ENCODE results near the gene KIAA0040.

KIAA0040 gene

DNA sequence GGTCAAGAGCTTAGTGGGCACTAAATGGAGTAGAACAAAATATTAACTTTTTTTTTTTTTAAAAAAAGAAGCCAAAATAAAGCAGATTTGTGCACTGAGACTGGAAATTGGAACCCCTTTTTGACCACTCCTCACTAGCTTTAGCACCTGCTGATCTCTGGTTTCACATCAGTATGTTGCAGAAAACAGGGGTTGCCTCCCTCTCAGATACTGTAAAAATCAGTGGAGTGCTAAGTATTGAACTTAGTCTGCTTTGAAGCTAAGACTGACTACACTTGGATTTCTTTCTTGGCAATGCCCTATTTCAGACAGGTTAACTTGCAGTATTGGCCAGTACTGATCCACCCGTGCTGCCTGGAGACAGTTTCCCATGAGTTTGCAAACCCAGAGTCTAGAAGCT, 2.7 kb upstream of the KIAA0040 start:
- H3K27me3 ChIP-seq (ENCODE audit: insufficient read depth, low read length, poor library complexity, severe bottlenecking): no peaks in the 10 kb centered on the region
- no peaks in the 10 kb centered on the region for H3F3A ChIP-seq (ENCODE audit: low read depth)
- peak overlapping the region; percentile 3 for H3K4me2 ChIP-seq (ENCODE audit: low read depth, low read length, poor library complexity, severe bottlenecking)
- H3K36me3 ChIP-seq (ENCODE audit: insufficient read depth, low read length): no peaks in the 10 kb centered on the region
- TF ChIP-seq EZH2phosphoT487 (IDR thresholded peaks at IDR 0.05; ENCODE audit: borderline replicate concordance): no peak
- TF ChIP-seq, protein P1, sequence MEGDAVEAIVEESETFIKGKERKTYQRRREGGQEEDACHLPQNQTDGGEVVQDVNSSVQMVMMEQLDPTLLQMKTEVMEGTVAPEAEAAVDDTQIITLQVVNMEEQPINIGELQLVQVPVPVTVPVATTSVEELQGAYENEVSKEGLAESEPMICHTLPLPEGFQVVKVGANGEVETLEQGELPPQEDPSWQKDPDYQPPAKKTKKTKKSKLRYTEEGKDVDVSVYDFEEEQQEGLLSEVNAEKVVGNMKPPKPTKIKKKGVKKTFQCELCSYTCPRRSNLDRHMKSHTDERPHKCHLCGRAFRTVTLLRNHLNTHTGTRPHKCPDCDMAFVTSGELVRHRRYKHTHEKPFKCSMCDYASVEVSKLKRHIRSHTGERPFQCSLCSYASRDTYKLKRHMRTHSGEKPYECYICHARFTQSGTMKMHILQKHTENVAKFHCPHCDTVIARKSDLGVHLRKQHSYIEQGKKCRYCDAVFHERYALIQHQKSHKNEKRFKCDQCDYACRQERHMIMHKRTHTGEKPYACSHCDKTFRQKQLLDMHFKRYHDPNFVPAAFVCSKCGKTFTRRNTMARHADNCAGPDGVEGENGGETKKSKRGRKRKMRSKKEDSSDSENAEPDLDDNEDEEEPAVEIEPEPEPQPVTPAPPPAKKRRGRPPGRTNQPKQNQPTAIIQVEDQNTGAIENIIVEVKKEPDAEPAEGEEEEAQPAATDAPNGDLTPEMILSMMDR (conservative IDR thresholded peaks at IDR 0.05; ENCODE audit: low read length): no peak
- peaks cover 54% of the 10 kb centered on the region for H3K4me1 ChIP-seq (ENCODE audit: insufficient read depth, low read length, poor library complexity, severe bottlenecking)
- H3K9me3 ChIP-seq (ENCODE audit: insufficient read depth, low read depth, low read length): no peaks in the 10 kb centered on the region
- no peak overlapping the region for H3K4me3 ChIP-seq (ENCODE audit: low read length, poor library complexity, severe bottlenecking)
- H3K79me2 ChIP-seq (ENCODE audit: insufficient read depth, low read length): peaks cover 7% of the 10 kb centered on the region; the same call in 1 of the 2 replicates
- H2AFZ ChIP-seq (ENCODE audit: low read length): peak overlapping the region; percentile 61; the same call in 1 of the 2 replicates
- no peaks in the 10 kb centered on the region for H3K9me2 ChIP-seq (replicated peaks; ENCODE audit: low read depth, low read length)
- H4K20me1 ChIP-seq (ENCODE audit: insufficient read depth, low read length, poor library complexity, severe bottlenecking): no peaks in the 10 kb centered on the region
- no peak overlapping the region for H3K9ac ChIP-seq (ENCODE audit: low read depth, low read length, poor library complexity, severe bottlenecking)

DNA sequence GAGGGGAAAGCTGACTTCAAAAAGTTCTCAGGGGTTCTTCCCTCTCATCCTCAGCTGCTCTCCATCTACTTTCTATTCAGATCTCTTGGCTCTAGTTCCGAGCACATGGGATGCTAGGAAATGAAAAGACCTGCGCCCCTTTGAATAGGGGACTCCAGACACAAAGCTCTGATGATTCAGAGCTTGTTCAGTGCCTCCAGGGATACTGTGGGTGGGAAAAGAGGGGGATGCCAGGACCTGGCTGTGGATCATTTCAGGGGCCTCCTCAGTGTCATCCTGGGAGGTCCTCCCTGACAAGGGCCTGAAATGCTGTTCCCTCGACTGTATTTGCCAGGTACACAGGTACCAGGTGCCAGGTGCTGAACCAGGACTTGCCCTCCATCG, 943 bp upstream of the KIAA0040 start:
- H3K4me1 ChIP-seq (ENCODE audit: insufficient read depth, low read length, poor library complexity, severe bottlenecking): peaks cover 64% of the 10 kb centered on the region
- TF ChIP-seq, protein P1 (conservative IDR thresholded peaks at IDR 0.05; ENCODE audit: low read length): no peak
- no peak for TF ChIP-seq EZH2phosphoT487 (IDR thresholded peaks at IDR 0.05; ENCODE audit: borderline replicate concordance)
- H2AFZ ChIP-seq (ENCODE audit: low read length): no peak overlapping the region
- H3K27me3 ChIP-seq (ENCODE audit: insufficient read depth, low read length, poor library complexity, severe bottlenecking): no peaks in the 10 kb centered on the region
- H3K79me2 ChIP-seq (ENCODE audit: insufficient read depth, low read length): peaks cover 7% of the 10 kb centered on the region; the same call in 1 of the 2 replicates
- peak overlapping the region; percentile 87 for H3K4me2 ChIP-seq (ENCODE audit: low read depth, low read length, poor library complexity, severe bottlenecking)
- H3K9me3 ChIP-seq (ENCODE audit: insufficient read depth, low read depth, low read length): no peaks in the 10 kb centered on the region
- H3K9me2 ChIP-seq (replicated peaks; ENCODE audit: low read depth, low read length): no peaks in the 10 kb centered on the region
- H3K9ac ChIP-seq (ENCODE audit: low read depth, low read length, poor library complexity, severe bottlenecking): peak overlapping the region; percentile 85
- no peaks in the 10 kb centered on the region for H3F3A ChIP-seq (ENCODE audit: low read depth)
- no peaks in the 10 kb centered on the region for H3K36me3 ChIP-seq (ENCODE audit: insufficient read depth, low read length)
- H3K4me3 ChIP-seq (ENCODE audit: low read length, poor library complexity, severe bottlenecking): peak overlapping the region; percentile 97
- no peaks in the 10 kb centered on the region for H4K20me1 ChIP-seq (ENCODE audit: insufficient read depth, low read length, poor library complexity, severe bottlenecking)

DNA sequence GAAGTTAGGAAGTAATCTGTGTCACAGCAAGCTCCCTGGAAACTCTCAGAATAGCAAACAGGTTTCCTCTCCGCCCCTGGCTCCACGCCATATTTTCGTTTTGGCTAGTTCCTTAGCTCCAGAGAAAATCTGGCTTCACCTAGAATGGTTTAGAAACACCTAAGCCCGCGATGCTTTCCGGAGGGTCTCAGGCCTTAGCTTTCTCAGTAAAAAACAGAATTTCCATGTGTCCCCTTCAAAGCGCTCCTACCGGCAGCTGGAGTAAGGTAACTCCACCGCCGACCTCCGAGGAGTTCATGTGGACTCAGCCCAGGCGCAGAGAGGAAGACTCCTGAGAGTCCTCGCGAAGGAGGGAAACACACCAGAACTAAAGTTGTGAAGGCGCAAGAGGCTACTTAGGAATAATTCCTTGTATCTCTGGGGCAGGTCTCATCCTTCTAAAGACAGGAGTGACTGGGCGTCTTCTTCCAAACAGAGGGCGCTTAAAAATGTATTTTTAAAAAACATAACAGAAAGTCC, 406 bp downstream of the KIAA0040 start:
- H3K9me3 ChIP-seq (ENCODE audit: insufficient read depth, low read depth, low read length): no peaks in the 10 kb centered on the region
- peaks cover 7% of the 10 kb centered on the region; the same call in 1 of the 2 replicates for H3K79me2 ChIP-seq (ENCODE audit: insufficient read depth, low read length)
- H3K4me2 ChIP-seq (ENCODE audit: low read depth, low read length, poor library complexity, severe bottlenecking): peak overlapping the region; percentile 87
- no peaks in the 10 kb centered on the region for H4K20me1 ChIP-seq (ENCODE audit: insufficient read depth, low read length, poor library complexity, severe bottlenecking)
- no peaks in the 10 kb centered on the region for H3F3A ChIP-seq (ENCODE audit: low read depth)
- TF ChIP-seq EZH2phosphoT487 (IDR thresholded peaks at IDR 0.05; ENCODE audit: borderline replicate concordance): no peak
- TF ChIP-seq, protein P1 (conservative IDR thresholded peaks at IDR 0.05; ENCODE audit: low read length): no peak
- H3K36me3 ChIP-seq (ENCODE audit: insufficient read depth, low read length): no peaks in the 10 kb centered on the region
- peaks cover 59% of the 10 kb centered on the region for H3K4me1 ChIP-seq (ENCODE audit: insufficient read depth, low read length, poor library complexity, severe bottlenecking)
- peak overlapping the region; percentile 88 for H2AFZ ChIP-seq (ENCODE audit: low read length)
- no peaks in the 10 kb centered on the region for H3K9me2 ChIP-seq (replicated peaks; ENCODE audit: low read depth, low read length)
- H3K4me3 ChIP-seq (ENCODE audit: low read length, poor library complexity, severe bottlenecking): peak overlapping the region; percentile 97
- H3K27me3 ChIP-seq (ENCODE audit: insufficient read depth, low read length, poor library complexity, severe bottlenecking): no peaks in the 10 kb centered on the region
- peak overlapping the region; percentile 85 for H3K9ac ChIP-seq (ENCODE audit: low read depth, low read length, poor library complexity, severe bottlenecking)
